NCI-H187 treated with DMSO at 0.1 percent for 48 hours (cell line): ENCODE measurements around the gene PLXDC2.
"Not testable (repeated sequence)": the region's sequence is repeated elsewhere in the genome, so short reads cannot be mapped to it uniquely, and the experiment has no call there.

Source experiments
- DNase-seq: peaks from one replicate; lab custom pipeline; 2025; lab: John Stamatoyannopoulos, UW

PLXDC2 gene

DNA sequence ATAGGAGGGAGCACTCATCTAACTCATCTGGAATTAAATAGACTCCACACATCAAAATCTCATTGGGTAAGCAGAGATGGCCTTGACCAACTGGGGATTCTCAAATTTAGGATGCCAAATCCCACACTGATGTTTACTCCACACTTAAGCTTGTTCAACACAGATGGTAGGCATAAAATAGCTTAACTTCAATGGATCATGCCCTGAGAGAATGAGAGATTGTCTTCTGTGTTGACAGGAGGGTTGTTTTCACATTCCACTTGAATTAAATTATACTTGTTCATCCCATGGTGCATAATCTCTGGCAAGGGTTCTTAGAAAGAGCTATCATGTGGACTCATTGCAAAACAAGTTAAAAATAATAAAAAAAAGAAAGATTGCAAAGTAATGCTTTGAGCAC is 391.4 kb downstream of the PLXDC2 start:
- no peak for DNase-seq

DNA sequence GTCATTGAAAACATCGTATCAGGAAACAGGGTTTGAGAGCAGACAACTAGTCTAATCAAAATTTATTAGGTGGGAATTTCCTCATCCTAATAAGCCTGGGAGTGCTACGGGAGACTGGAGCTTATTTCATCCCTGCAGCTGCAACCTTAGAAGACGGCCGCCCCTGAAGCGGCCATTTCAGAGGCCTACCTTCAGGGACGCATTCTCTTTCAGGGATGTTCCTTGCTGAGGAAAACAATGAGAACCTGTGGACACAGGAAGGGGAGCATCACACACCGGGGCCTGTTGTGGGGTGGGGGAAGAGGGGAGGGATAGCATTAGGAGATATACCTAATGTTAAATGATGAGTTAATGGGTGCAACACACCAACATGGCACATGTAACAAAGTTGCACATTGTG is 392.9 kb downstream of the PLXDC2 start:
- not testable (repeated sequence) for DNase-seq

DNA sequence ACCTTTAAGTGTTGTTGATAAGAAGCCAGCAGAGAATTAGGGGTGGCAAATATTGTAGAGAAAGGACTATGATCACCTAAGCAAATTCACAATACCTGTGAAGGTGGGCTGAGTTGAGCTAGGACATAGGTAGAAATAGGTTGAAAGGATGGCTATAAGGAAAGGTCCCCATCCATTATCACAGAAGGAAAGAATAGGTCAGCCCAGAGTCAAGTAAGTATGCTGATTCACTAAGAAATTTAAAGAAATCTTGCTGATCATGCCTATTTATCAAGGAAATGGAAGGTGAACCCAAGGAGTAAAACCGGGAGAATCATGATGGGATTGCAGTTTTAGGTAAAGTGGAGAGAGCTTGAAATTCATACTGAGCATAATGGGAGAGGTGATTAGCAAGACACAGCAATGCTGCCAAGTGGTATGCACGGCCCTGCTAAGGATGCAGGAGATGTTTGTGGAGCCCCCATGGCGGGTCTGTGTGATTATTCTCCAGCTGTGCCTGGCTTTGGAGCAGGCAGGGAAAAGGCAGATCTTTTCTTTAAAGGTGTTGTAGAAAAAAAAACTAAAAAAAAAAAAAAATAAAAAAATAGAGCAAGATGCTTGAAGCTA is 399.4 kb downstream of the PLXDC2 start:
- DNase-seq = no peak

DNA sequence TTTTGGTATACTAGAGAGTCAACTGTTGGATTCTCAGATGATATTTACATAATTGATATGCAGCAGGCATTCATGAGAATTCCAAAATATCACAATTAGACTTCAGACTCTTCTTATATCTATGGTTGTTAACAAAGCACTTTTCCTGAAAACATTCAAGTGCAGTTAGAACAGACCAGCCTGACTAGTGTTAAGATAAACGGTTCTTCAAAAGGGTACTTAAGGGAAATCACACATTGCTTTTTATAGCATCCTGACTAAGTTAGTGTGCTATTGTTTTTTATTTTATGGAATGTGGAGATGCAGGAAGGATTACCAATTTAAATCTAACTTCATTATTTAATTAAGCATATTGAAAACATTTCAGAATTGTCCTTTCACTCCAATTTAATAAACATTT is 405.1 kb downstream of the PLXDC2 start:
- DNase-seq = no peak

DNA sequence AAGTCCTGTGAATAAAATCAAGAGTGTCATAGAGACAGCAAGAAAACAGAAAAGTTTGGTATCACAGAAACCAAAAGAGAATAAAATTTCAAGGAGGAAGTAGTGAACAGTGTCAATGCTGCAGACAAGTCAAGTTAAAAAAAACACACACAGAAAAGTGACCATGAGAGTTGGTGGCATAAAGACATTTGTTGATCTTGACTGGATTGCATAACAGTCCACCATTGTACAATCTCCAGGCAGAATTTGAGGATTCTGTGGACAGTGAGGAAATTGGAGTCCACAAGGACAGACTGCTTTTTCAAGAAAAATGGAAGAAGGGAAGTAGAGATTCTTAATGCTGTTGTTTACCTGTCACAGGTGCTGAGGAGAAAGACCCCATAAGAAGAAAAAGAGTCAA is 412.5 kb downstream of the PLXDC2 start:
- no peak for DNase-seq

DNA sequence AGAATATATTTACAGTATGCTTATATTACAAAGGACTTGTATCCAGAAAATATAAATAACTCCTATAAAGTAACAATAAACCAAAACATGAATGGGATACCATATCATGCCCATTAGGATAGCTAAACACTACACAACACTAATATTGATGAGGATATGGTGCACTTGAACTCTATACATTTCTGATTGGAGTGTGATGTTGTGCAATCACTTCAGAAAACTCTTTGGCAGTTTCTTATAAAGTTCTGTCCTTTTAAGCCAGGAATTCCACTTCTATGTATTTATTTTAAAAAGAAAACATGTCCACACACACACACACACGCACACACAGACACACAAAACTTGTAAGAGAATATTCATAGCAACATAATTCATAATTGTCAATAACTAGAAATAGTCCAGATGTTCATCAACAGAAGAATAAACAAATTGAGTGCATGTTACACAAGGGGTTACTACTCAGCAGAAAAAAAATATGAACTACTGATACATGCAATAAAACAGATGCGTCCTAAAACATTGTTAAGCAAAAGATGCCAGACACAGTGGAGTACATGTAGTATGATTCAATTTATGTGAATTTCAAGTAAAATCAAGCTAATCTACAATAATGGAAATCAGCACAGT is 416.0 kb downstream of the PLXDC2 start:
- DNase-seq = no peak

DNA sequence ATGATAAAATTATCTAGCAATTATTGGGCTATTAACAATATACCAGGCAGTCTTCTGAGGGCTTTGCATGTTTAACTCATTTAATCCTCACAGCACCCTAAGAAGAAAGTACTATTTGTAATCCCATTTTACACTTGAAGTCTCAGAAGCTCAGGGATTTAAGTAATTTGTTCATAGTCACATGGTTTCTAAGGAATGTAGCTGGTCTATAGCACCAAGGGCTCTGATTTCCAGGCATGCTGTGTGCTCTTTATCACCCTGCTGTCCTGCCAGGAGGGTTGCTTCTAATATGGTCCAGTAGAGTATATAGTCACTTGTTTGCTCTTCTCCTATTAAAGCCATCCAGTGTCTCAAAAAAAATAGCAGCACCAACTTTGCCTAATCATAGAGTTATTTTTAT is 417.2 kb downstream of the PLXDC2 start:
- DNase-seq = no peak

DNA sequence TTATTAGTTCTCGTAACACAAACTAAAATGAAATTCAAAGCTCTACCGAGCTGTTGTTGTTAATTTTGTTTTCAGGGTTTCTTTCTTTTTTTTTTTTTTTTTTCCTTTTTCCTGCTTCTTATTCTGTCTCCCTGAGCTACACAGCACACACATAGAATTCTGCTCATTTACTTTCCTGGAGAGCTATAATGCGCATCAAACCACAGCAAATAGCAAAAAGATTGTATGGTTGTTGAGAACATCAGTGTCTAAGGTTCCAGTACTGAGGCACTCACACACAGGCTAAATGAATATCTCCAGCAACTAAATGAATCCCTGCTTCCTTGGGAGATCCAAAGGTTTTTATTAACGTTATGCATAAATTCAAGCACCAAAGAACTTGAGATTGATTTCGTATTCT is 418.3 kb downstream of the PLXDC2 start:
- no peak for DNase-seq

DNA sequence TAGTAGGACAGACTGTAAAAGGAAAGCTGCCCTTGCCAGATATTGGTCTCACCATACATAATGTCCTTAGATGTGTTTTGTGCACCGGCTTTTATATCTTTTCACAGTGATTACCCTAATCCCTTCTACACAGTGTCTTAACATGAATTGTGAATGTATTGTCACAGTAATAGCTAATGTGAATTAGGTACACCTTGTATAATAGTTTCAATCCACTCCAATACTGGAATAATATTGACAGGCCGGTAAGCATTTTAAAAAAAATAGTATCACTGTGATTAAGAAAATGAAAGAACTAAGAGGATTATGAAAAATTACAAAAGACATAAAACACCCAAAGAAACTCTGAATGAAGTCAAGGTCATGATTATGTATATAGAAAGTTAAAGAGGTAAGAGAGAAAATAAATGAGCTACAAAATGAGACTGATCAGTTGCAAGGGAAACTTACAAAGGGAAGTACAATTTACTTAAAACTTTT is 420.9 kb downstream of the PLXDC2 start:
- no peak for DNase-seq

DNA sequence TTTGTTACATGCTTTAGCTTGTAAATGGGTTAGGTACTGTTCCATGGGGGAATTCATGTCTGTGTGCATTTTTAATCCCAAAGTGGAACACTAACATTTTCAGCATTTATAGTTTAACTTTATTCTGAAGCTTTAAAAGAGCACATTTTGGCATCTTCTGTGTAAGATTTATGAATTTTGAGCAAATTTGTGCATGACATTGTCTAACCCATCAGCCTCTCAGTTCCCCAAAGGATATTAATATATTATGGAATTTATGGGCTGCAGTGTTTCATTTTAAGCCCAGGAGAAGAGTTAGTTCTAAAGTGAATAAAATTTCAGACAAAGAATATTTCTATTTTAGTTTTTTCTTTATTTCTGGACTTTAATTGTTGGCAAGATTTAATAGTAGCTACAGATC is 421.4 kb downstream of the PLXDC2 start:
- no peak for DNase-seq

DNA sequence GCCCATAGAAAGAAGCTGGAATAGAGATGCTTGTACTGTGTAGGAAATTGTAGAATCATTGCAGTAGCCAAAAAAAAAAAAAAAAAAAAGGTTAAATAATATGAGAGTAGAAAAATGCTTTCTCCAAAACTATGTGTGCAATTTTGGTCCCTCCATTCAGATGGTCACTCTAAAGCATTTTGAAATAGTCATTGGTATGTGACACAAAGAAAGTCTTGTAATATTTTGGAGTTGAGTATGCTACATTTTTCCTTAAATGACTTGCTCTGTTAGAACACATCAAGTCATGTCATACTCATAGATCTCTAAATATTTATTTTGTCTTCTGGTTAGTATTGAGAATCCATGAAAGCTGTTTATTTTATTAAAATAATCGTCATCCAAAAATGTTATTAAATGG is 424.4 kb downstream of the PLXDC2 start:
- no peak for DNase-seq

DNA sequence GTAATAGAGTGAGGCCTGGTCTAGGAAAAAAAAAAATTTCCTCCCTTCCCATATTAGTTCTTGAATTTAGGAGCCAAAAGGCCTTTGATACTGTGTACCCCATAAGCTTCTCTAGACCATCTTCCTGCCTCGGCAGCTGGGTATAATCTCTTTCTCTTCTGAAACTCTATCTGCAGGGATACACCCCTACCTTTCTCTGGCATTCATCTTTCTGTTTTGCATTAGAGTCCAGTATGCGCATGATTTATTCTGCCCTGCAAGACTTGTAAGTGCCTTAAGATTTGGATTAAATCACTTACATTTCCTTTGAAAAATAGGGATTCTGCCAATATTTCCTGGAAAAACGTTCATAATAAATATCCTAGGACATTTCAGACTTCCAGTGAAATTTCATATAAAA is 431.2 kb downstream of the PLXDC2 start:
- no peak for DNase-seq

DNA sequence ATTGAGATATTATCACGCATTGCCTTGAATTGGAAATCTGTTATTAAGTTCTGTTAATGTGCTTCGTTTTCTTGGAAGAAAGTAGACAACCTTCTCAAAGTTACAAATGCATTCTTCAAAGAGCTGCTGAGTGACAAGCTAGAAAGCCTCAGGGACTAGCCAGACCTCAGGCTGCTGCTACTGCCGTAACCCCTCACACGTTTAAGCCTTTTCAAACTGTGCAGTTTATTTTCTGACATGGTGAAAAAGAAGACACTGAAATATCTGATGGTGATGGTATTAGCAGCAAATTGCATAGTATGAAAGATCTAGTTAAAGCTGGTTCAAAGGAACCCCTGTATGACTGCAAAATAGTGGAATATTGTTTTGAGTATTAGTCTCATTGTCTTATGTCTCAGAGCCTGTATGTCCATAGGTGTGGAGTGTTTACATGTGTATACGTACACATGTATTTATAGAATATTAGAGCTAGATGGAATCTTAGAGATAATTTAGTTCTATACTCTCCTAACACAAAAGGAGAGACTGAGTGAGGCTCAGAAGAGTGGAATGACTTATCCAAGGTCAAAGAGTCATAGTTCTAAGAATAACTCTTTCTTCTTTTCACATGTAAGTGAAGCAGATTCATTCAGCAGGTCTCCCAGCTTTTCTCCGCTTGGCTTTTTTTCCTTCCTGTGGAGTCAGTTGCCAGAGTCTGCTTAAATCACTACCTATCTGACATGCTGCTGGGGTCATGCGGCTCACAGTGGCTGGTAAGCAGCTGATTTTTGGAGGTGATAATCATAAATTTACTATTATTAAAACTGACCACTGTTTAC is 431.9 kb downstream of the PLXDC2 start:
- DNase-seq = no peak

DNA sequence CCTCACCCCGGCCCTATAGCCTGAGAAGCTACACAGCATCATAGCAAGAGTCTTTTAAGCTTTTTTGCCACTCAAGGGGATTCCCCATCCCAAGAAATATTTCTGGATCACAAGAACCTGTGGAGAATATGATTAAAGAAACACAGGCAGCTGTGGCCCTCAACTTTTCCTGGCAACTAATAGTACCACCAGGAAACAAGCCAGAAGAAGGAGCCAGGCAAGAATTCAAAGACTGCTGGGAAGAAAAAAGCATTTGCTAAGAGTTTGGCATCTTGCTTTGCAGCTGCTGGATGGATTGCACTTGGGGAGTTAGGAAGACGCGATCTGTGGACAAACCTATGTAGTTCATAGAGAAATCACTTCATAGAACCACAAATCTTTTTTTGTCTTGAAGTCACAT is 437.8 kb downstream of the PLXDC2 start:
- DNase-seq = no peak

DNA sequence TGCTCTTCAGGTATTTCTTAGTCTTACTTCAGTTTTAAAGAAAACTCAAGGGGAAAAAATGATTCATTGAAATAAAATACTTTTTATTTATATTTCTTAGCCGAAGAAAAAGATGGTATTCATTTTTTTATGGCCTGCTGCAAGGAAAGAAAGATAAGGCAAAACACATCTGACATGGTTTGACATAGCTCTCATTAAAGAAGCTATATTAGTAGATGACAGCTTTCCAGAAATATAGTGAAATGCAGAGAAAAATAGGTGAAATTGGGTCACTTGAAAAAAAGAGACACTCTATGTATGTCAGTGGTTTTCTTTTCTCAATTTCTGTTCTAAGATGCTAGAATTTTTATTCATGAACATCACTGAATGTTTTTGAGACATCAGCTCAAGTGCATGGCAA is 438.3 kb downstream of the PLXDC2 start:
- DNase-seq = no peak

DNA sequence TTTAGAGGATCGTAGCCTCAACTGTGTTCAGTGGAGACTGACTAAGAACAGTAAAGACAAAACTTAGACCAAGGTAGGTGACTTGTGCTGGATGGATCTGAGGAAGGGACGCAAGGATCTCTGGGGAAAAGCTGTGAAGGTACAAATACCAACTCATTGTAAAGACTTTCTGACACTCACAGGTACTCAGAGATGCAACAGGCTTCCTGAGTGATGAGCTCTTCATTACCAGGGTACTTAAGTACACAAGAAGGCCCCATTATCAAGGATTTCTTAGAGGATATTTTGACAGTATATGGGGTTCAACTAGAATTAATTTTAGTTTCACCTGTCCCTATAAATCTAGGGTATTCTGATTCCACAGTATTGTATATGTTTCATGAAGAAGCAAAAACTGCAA is 440.7 kb downstream of the PLXDC2 start:
- no peak for DNase-seq

DNA sequence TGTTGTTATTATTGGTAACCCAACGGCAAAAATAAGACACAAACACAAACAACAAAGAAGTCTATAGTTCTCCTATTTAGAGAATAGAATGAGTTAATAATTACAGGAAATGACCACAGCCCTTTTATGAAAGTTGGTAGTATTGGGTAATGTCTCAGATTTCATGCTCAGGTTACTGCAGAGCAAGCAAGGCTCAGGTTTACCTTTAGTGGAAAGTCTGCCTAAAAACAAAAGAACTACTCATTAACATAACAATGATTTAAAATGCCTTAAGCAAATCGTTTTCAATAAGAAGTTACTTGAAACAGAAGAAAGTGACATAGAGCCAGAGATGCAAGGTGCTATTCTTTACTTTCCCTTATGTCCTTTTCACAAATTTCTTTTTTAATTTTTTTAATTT is 441.2 kb downstream of the PLXDC2 start:
- no peak for DNase-seq

DNA sequence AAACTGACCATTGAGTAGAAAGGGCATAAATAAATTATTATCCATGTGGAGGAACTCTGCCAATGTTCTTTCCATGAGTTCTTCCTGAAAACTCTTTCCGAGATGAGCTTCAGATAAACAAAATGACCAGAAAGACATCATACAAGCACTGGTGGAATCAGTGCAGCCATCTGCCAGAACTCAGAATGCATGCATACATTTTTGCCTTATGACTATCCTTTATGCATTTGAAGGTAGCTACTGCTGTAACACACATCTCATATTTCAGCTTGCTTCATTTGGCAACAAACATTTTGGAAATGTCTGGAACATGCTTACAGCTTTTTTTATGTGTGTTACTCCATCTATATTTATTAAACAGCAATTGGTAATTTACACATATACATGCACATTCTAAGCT is 448.9 kb downstream of the PLXDC2 start:
- DNase-seq = no peak

DNA sequence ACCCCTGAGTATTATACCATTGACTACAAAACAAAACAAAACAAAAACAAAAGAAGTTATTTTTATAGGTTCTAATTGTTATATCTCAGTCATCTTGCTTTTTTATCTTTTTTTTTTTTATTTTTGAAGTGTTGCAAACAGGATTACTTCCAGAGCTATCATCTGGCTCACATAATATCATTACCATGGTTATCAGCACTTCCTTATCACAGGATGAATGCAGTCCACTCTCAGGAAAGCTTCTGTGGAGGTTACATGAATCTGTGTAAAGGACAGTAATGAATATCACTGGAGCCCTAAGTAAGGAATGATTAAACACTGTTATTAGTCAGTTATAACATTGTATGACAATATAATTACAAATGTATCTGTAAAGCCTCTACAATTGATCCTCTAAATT is 451.5 kb downstream of the PLXDC2 start:
- no peak for DNase-seq

DNA sequence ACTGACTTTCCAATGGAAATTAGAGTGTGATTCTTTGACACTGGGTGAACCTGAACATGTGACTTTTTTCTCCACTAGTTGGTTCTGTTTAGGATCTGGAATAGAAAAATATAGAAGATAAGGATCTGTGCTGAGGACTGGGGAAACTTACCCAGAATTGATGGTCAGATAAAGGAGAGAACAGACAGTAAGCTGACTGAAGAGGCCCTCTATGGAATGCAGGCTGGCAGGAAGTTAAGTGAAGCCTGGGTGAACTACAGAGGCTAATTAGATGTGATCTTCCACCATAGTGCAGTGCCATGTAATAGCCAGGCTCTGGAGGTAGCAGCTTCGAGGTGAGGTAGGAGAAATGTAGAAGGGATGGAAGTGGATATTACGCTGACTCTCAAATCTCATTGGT is 455.3 kb downstream of the PLXDC2 start:
- DNase-seq = no peak

DNA sequence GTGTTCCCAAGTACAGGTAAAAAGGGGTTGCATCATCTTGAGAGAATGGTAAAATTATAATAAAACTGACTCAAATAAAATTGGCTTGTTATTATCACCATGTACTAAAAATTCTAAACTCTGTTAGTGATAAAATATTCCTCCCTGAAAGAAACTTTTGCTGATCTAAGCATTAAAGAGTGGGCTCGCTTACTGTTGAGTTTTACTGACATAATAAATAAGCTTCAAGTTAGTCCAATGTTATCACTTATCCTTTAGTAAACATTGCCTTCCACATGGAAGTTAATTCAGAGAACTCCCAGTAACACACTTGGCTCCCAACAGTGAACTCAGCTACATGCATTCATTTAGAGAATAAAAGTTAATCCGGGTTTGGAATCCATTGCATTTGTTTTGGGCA is 456.4 kb downstream of the PLXDC2 start:
- no peak for DNase-seq

DNA sequence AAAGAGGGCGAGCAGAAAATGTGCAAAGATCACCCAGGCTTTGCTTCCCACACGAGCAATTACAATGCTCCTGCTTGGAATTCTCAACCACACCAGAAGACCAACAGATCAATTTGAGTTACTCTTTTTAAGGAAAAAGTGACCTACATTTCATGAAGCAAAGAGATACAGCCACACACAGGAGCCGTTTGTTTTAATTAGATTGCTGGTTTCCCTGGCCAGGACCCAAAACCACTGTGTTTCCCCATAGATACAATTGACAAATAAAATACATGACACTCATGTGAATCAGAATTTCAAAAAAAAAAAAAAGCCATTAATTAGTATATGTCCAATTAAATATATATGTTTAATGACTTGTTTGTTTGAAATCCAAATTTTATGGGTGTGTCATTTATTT is 458.3 kb downstream of the PLXDC2 start:
- no peak for DNase-seq
